IMR-90 (cell line): ENCODE data around the gene RFXANK.

Experiments used
- BHLHE40 ChIP-seq: fragments of 150-350 bp; IDR thresholded peaks from 2 replicates; pipeline ENCODE4 v1.6.1; 2016; ENCODE audit warnings: mild to moderate bottlenecking, low read depth, low read length
- CEBPB ChIP-seq: IDR thresholded peaks from 2 replicates; pipeline ENCODE4 v1.6.1; 2012; ENCODE audit warnings: low read depth, low read length, improper control_type of control experiment
- CHD1 ChIP-seq: IDR thresholded peaks from 2 replicates; pipeline ENCODE4 v1.6.1; 2012; ENCODE audit warnings: low read depth, low read length, improper control_type of control experiment
- FOS ChIP-seq: fragments of 150-350 bp; IDR thresholded peaks from 2 replicates; pipeline ENCODE4 v1.6.1; 2016; ENCODE audit warnings: low read depth, low read length
- MAFK ChIP-seq: IDR thresholded peaks from 2 replicates; pipeline ENCODE4 v1.6.1; 2012; ENCODE audit warnings: low read depth, low read length, improper control_type of control experiment
- POLR2A ChIP-seq: IDR thresholded peaks from 2 replicates; pipeline ENCODE4 v1.6.1; 2012; ENCODE audit warnings: mild to moderate bottlenecking, low read depth, low read length
- RCOR1 ChIP-seq: IDR thresholded peaks from 2 replicates; pipeline ENCODE4 v1.6.1; 2012; ENCODE audit warnings: mild to moderate bottlenecking, low read length, improper control_type of control experiment; ENCODE audit not compliant: insufficient replicate concordance
- TF ChIP-seq, protein P1 (sequence below): conservative IDR thresholded peaks from 2 replicates; pipeline ENCODE4 v1.5.1; 2012; ENCODE audit warnings: mild to moderate bottlenecking, low read depth, low read length, improper control_type of control experiment
- TF ChIP-seq, protein P2 (sequence below): fragments of 150-350 bp; IDR thresholded peaks from 2 replicates; pipeline ENCODE4 v1.6.1; 2016; ENCODE audit warnings: low read depth, mild to moderate bottlenecking, low read length, moderate library complexity, borderline replicate concordance
- TF ChIP-seq, protein P3 (sequence below): fragments of 150-350 bp; IDR thresholded peaks from 2 replicates; pipeline ENCODE4 v1.6.1; 2017; ENCODE audit warnings: mild to moderate bottlenecking, antibody characterized with exemption, low read length, low read depth

DNA sequence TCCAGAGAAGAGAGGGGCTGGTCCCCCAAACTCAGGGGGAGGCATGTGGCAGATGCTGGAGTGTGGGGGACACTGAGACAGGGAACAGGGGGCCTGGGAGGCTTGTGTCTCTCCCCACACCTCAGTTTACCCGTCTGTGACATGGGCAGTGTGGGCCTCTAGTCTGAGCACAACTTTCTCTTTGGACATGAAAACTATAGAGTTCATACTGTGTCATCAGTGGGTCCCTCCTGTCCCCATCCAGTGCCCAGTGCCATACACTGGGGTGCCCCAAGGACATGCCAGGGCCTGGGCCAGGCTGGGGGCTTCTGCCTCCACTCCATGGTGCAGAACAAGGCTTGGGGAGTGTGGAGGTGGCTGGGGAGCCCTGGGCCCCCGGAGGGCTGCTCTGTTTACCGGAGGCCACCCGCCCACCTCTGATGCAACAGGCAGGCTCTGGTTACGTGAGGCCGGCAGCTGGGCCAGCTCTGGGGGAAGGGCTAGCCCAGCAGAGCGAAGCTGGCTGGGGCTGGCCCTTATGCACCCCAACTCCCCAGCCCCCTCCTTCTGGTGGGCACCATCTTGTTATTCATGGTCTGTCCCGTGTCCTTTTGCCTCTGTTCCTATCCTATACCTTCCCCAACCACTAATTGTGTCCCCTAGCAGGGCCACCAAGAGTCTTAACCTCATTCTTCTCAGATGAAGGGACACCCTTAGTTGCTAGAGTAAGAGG, 20.1 kb upstream of the RFXANK start:
- TF ChIP-seq, protein P1, sequence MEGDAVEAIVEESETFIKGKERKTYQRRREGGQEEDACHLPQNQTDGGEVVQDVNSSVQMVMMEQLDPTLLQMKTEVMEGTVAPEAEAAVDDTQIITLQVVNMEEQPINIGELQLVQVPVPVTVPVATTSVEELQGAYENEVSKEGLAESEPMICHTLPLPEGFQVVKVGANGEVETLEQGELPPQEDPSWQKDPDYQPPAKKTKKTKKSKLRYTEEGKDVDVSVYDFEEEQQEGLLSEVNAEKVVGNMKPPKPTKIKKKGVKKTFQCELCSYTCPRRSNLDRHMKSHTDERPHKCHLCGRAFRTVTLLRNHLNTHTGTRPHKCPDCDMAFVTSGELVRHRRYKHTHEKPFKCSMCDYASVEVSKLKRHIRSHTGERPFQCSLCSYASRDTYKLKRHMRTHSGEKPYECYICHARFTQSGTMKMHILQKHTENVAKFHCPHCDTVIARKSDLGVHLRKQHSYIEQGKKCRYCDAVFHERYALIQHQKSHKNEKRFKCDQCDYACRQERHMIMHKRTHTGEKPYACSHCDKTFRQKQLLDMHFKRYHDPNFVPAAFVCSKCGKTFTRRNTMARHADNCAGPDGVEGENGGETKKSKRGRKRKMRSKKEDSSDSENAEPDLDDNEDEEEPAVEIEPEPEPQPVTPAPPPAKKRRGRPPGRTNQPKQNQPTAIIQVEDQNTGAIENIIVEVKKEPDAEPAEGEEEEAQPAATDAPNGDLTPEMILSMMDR: no peak
- TF ChIP-seq POLR2A: no peak
- no peak for TF ChIP-seq FOS
- no peak for TF ChIP-seq RCOR1
- no peak for TF ChIP-seq MAFK
- peak; percentile 97 for TF ChIP-seq CEBPB
- TF ChIP-seq, protein P2, sequence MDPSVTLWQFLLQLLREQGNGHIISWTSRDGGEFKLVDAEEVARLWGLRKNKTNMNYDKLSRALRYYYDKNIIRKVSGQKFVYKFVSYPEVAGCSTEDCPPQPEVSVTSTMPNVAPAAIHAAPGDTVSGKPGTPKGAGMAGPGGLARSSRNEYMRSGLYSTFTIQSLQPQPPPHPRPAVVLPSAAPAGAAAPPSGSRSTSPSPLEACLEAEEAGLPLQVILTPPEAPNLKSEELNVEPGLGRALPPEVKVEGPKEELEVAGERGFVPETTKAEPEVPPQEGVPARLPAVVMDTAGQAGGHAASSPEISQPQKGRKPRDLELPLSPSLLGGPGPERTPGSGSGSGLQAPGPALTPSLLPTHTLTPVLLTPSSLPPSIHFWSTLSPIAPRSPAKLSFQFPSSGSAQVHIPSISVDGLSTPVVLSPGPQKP: no peak
- TF ChIP-seq, protein P3, sequence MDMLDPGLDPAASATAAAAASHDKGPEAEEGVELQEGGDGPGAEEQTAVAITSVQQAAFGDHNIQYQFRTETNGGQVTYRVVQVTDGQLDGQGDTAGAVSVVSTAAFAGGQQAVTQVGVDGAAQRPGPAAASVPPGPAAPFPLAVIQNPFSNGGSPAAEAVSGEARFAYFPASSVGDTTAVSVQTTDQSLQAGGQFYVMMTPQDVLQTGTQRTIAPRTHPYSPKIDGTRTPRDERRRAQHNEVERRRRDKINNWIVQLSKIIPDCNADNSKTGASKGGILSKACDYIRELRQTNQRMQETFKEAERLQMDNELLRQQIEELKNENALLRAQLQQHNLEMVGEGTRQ: no peak
- no peak for TF ChIP-seq CHD1
- TF ChIP-seq BHLHE40: peak; percentile 18; the same call in 1 of the 2 replicates
